ENCODE measurements around the gene PRPF40B.

Gene PRPF40B

DNA sequence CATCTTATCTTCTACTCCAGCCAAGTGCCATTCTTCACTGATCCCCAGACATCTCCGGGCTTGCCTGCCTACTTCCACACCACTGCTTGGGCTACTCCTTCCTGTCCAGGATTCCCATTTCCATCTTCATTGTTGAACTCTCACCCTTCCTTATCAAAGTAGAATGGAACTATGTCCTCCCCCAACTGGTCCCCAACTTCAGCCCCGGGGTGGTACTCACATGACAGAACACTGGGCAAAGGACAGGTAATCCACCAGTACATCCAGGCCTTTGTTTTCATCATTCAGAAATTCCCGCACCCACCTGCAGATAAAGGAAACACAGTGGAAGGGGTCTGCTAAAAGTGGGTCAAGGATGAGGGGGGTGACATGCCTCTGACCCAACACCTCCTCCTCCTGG, 38.4 kb downstream of the PRPF40B start:
- no peak for DNase-seq

DNA sequence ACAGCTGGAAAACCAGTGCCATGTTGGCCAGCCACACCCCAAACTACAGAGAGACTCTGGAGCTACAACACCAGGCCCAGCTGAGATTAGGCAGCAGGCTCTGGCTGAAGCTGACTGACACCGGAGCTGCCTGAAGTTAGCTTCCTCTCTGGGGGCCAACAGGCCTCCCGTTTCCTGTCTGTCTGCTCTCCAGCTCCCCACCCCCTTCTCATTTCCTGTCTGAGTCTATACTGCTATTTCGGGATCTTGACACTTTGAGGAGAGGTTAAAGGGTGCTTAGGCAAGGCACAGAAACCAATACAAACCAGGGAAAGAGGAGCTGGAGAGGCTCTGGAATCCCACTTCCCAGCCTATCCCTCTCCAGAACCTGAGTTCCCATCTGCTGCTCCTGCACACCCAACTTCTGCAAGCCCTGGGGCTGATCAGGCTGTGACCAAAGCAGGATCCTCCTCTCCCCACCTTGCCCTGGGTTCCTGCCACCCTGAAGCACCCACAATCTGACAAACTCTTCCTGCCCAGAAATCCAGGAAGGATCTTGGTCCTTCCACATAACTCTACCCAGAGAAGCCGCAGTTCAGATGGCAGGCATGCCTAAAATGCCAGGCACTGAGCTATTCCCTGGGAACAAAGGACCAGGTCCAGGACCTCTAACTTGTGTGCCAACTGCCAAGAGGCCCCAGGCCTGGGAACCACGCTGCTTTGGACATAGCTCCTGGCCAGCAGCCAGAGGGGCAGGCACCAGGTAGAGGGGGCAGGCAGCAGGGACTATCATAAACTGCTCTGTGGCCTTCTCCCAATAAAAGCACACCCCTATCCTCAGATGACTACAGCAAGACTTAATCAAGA, 39.9 kb downstream of the PRPF40B start:
- DNase-seq: peak; percentile 88

DNA sequence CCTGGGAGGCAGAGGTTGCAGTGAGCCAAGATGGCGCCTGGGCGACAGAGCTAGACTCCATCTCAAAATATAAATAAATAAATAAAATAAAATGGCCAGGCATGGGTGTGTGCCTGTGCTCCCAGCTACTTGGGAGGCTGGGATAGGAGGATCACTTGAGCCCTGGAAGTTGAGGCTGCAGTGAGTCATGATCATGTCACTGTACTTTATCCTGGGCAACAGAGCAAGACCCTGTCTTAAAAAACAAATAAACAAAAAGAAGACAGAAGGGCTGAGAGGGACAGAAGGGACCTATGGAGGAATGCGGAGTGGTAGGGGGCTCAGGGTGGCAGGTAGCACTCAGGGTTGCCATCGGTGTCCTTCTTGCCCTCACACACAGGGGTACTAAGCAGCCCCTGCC, 40.8 kb downstream of the PRPF40B start:
- DNase-seq: no peak

- no peak for DNase-seq
Measured at GRCh38 chr12:49664591-49665239, 41.4 kb downstream of the PRPF40B start.

- DNase-seq: no peak
Measured at GRCh38 chr12:49665384-49665783, 42.0 kb downstream of the PRPF40B start.

- DNase-seq: no peak
Measured at GRCh38 chr12:49666176-49666575, 42.8 kb downstream of the PRPF40B start.

- DNase-seq: no peak
Measured at GRCh38 chr12:49667325-49668090, 44.1 kb downstream of the PRPF40B start.

GRCh38 chr12:49669796-49670195, 46.4 kb downstream of the PRPF40B start:
- DNase-seq: peak; percentile 37

DNA sequence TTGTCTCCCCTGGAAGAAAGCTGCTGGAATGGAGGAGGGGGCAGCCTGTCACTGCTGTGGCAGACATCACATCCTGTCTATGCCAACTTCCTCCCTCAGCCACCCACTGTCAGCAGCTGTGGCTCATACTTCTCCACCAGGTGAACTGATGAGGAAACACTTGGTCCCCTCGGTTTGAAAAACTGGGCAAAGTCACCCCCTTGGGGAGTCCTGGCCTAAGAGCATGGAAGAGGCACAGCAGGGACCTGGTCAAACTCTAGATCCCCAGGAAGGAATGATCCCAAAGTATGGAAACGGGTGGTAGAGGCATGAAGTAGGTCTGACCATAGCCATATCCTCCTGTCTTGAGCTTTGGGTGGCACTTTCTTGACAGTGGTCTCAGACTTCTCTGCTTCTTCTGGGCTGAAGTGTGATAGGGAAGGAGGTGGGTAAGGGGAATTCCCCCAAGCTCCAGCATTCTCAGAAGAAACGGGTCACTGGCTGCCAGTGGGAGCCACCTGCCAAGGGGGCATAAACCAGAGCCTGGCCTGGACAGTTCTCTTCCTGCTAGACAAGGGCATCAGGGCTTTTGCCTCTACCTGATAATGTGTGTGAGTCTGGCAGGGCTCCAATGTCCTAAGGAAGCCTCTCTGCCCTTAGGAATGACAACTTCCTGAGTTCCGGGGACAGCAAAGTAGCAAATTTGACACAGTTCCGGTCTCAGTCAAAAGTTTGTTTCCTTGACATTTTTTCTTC, 47.8 kb downstream of the PRPF40B start:
- DNase-seq: peak; percentile 82

DNA sequence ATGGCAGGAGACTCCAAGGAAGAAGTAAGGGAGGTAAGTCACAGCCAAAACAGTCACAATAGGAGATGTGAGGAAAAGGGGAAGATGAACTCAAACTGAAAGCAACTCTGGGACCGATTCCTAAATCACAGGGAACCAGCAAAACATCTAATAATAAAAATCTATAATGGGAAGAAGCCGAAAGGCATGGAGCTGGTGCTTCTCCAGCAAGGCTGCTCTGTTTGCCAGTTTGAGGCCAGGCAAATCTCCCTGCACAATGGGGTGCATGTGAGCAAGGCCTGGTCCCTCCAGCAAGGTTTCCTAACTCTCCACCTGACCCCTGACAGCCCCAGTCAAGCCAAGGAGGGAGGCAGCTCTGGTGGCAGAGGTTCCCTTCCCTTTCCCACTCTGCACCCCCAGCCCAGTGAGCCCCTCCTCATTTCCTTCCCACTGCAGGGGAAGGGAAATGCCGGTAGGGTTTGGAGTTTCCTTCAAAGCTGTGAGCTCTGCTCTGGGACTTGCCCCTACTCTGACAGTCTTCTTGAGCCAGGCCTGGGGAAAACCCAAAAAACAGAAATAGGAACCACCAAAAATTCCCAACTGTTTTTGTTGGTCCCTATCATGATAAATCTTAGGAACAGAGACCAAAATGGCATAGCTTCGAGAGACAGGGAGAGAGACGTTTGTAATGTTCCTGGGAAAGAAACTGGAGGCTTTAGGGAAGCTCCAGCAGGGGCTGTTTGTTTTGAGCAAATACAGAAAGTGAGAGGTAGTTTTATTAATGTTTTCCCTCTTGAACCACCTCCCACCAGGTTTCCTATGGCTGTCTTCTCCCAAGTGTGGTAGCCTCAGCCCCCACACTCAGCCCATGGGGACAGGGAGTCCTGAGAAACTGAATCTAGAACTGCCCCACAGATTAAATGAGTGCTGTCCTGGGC, 49.2 kb downstream of the PRPF40B start:
- no peak for DNase-seq

DNA sequence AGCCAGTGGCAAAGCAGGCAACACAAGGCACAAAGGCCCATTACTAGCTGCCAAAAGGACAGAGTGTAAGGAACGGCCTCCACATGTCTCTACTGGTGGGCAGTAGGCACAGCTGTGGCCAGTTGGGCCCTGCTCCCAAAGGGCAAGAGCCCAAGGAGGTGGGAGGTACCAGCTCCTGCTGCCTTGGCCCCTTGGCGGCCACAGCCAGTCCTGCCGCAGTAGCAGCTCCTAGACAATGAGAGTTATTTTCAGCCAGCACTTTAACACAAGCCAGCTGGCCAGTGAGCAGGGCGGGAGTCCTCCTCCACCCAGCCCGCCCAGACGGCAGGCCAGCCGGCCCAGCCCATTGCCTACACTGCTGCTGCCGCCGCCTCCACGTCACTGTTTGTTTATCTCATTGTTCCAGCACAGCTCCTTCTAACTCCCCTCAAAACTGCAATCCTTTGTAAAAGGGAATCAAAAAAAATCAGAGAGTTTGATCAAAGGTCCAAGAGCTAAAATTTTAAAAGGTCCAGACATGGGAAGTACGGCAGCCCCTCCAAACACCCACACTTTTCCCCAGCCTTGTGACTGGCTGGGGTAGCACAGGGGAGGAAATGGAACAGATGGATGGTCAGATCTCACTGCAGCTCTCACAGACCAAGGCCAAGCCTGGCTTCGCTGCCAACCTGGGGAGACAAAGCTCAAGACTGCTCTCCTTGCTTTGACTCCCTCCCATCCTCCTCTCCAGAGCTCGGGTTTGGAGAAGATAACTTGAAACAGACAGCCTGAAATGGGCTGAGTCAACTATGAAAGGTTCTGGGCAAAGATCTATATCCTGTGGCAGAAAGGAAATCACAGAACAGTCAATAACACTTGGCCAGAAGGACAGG, 50.3 kb downstream of the PRPF40B start:
- DNase-seq: peak; percentile 32

- no peak for DNase-seq
Measured at GRCh38 chr12:49674318-49674981, 51.1 kb downstream of the PRPF40B start.

DNA sequence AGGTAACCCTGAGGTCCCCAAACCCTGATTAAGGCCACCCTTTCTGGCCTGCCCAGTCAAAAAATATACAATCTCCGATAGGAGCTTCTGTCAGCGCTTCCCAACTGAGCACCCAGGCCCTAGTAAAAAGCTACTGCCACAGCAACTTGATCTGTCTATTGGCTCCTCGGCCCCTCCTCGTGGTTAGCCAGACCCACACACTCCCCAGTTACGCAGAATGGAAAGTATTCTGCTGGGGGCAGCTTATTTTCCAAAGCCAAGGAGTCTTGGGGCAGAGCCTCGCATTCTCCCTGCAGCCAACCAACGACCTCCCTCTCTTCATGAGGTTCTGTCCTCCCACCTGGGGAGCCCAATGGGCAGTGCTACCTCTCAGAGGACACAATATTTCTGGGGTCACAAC, 51.8 kb downstream of the PRPF40B start:
- no peak for DNase-seq

GRCh38 chr12:49678711-49679110, 55.4 kb downstream of the PRPF40B start:
- DNase-seq: no peak

GRCh38 chr12:49680075-49680474, 56.7 kb downstream of the PRPF40B start:
- DNase-seq: no peak

GRCh38 chr12:49683599-49684309, 60.4 kb downstream of the PRPF40B start:
- no peak for DNase-seq

DNA sequence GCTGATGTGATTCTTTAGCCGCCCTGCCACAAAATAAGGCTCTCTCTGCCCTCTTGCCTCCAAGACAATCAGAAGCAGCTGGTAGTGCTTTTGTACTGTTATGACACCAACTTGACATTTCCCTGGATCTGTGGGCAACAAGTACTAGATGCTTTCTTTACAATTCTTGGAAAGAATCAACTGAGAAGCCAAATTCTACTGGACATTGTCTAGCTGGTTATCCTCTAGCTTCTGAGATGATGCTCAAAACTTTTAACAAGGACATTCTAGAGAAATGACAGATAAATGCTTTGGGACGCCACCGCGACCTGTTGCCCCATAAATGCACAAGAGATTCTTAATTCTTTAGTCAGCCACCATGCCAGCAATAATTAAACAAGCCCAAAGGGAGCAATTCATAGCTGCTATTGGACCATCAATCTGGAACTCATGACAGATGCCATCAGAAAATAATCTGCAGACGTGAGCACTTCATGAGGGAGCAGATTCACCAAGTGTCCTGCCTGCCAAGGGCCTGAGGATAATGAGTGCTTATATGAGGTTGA, 61.0 kb downstream of the PRPF40B start:
- no peak for DNase-seq

DNA sequence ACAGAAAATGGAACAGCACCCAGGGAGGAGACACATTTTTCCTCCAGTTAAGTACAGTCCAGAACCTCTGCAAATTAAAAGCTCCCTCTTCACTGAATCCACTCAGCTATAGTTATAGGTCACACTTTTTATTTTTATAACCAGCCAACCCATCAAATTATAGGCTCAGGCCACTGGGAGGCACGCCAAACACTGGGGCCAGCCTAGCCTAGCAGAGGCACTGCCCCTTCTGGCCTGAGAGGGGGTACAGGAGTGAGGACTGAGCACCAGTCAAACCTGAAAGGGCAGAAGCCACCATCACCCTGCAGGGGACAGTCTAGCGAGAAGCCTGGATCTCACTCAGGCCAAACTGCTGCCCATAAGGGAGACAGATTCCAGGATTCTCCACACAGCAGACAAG, 64.6 kb downstream of the PRPF40B start:
- DNase-seq: no peak

DNA sequence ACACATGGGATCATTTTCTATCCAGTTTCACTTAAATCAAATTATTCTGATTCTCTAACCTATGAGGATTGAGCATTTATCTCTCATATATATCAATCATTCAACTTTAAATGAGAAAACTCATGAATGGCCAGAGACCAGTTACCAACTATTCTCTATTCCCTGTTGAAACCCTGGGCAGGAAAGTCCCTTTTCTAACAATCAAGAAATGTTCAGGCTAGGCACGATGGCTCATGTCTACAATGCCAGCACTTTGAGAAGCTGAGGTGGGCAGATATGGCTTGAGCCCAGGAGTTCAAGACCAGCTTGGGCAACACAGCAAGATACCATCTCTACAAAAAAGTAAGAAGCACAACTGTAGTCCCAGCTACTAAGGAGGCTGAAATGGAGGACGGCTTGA, 65.9 kb downstream of the PRPF40B start:
- no peak for DNase-seq
